Fibroblast of villous mesenchyme (primary cell): ENCODE measurements around the gene CAMK1D. TPM values are rescaled to one million over a fixed set of nuclear protein-coding genes. Genes with fewer than 3 reads are reported as not detected.

Experiments
- DNase-seq: peaks from one replicate; pipeline ENCODE4 v3.0.0-alpha.2; 2010; ENCODE audit warnings: low read depth
- H3K4me3 ChIP-seq: 2 replicates; pipeline ENCODE4 v1.5.1; 2011; ENCODE audit warnings: low read depth, mild to moderate bottlenecking, low read length
- CTCF ChIP-seq: IDR thresholded peaks from 2 replicates; pipeline ENCODE4 v1.5.1; 2012; ENCODE audit warnings: low read depth, mild to moderate bottlenecking, low read length; ENCODE audit not compliant: insufficient read depth
- total RNA-seq: library from RNA; depleted of rRNA; stranded (reverse); fragments of >200 nt; gene quantifications from 2 replicates; pipeline ENCODE4 v1.2.3, GENCODE V29; 2012

The CAMK1D gene
- total RNA-seq, 1 donor: 1.3 TPM

GRCh38 chr10:12409613-12410012 is 60.3 kb downstream of the CAMK1D start:
- no peak overlapping the region for H3K4me3 ChIP-seq
- no peak for DNase-seq
- TF ChIP-seq CTCF: no peak

GRCh38 chr10:12412666-12413368 is 63.5 kb downstream of the CAMK1D start:
- no peak for DNase-seq
- no peak overlapping the region for H3K4me3 ChIP-seq
- TF ChIP-seq CTCF: no peak

GRCh38 chr10:12413369-12413711 is 64.0 kb downstream of the CAMK1D start:
- H3K4me3 ChIP-seq: no peak overlapping the region
- TF ChIP-seq CTCF: no peak
- no peak for DNase-seq

- DNase-seq: peak; percentile 25
- no peak overlapping the region for H3K4me3 ChIP-seq
- no peak for TF ChIP-seq CTCF
Measured at GRCh38 chr10:12414278-12414989, 65.1 kb downstream of the CAMK1D start.

GRCh38 chr10:12416344-12417050 is 67.2 kb downstream of the CAMK1D start:
- TF ChIP-seq CTCF: no peak
- DNase-seq: no peak
- H3K4me3 ChIP-seq: no peak overlapping the region

- no peak for DNase-seq
Measured at GRCh38 chr10:12417331-12417730, 68.0 kb downstream of the CAMK1D start.

More at GRCh38 chr10:12417331-12417730, 68.0 kb downstream of the CAMK1D start:
- no peak for TF ChIP-seq CTCF
- H3K4me3 ChIP-seq: no peak overlapping the region
